ENCODE results near the gene SCGB1D4. TPM values are rescaled to one million over a fixed set of nuclear protein-coding genes. Genes with fewer than 3 reads are reported as not detected.

SCGB1D4 gene
- total RNA-seq, 1 experiment from 2014 or later: not detected

- TF ChIP-seq, protein P1, sequence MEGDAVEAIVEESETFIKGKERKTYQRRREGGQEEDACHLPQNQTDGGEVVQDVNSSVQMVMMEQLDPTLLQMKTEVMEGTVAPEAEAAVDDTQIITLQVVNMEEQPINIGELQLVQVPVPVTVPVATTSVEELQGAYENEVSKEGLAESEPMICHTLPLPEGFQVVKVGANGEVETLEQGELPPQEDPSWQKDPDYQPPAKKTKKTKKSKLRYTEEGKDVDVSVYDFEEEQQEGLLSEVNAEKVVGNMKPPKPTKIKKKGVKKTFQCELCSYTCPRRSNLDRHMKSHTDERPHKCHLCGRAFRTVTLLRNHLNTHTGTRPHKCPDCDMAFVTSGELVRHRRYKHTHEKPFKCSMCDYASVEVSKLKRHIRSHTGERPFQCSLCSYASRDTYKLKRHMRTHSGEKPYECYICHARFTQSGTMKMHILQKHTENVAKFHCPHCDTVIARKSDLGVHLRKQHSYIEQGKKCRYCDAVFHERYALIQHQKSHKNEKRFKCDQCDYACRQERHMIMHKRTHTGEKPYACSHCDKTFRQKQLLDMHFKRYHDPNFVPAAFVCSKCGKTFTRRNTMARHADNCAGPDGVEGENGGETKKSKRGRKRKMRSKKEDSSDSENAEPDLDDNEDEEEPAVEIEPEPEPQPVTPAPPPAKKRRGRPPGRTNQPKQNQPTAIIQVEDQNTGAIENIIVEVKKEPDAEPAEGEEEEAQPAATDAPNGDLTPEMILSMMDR (conservative IDR thresholded peaks at IDR 0.05): no peak
- Histone ChIP-seq H4K20me1 (ENCODE audit: control insufficient read depth, insufficient read depth, insufficient read length) (no peaks in the 10 kb centered on the region), H3K27ac (ENCODE audit: insufficient read length, low read depth, low read length) (no peak overlapping the region), H3K9me3 (ENCODE audit: control insufficient read depth, low read depth, low read length) (no peaks in the 10 kb centered on the region), H3K23ac (ENCODE audit: insufficient read length, low read depth, low read length) (no peak overlapping the region), H2BK5ac (ENCODE audit: insufficient read length, low read length) (no peak overlapping the region), H2AFZ (ENCODE audit: low read length) (no peak overlapping the region), H2BK12ac (ENCODE audit: insufficient read length, low read depth, low read length) (no peak overlapping the region), H3K79me1 (ENCODE audit: insufficient read depth, low read depth, low read length, poor library complexity, severe bottlenecking) (no peaks in the 10 kb centered on the region), H2BK120ac (ENCODE audit: low read depth, low read length, poor library complexity, severe bottlenecking) (no peak overlapping the region), H3K79me2 (ENCODE audit: insufficient read depth, low read length) (no peaks in the 10 kb centered on the region), H2AK5ac (ENCODE audit: insufficient read length, low read length) (no peak overlapping the region), H3K56ac (ENCODE audit: insufficient read length, low read depth, low read length) (no peak overlapping the region), H3K4me1 (ENCODE audit: insufficient read depth, low read length) (no peaks in the 10 kb centered on the region), H4K8ac (replicated peaks; ENCODE audit: insufficient read length, low read depth, low read length) (no peak overlapping the region), H3K23me2 (ENCODE audit: insufficient read length, low read depth, low read length, poor library complexity, severe bottlenecking) (peaks cover 2% of the 10 kb centered on the region), H3K9ac (ENCODE audit: extremely low read depth, insufficient read length, low read length) (no peak overlapping the region), H3K14ac (ENCODE audit: insufficient read depth, low read length) (no peak overlapping the region), H4K5ac (ENCODE audit: insufficient read length, low read depth, low read length) (no peak overlapping the region), H3K27me3 (ENCODE audit: insufficient read depth, low read length) (no peaks in the 10 kb centered on the region; the same call in 1 of the 2 replicates), H3K18ac (ENCODE audit: insufficient read length, low read depth, low read length) (no peak overlapping the region), H3K4ac (ENCODE audit: low read depth, low read length) (no peak overlapping the region), H3T11ph (ENCODE audit: low read length) (no peak overlapping the region), H4K91ac (ENCODE audit: insufficient read length, low read depth, low read length) (no peak overlapping the region), H3K4me2 (ENCODE audit: insufficient read depth, insufficient read length, low read length) (no peak overlapping the region), H2BK20ac (ENCODE audit: low read depth, low read length, poor library complexity, severe bottlenecking) (no peak overlapping the region), H2BK15ac (ENCODE audit: low read depth, low read length) (no peak overlapping the region)
- H3K9me3 Mint-ChIP-seq: peaks cover 6 to 15% of the 10 kb centered on the region in 2 experiments
- H3K36me3 Mint-ChIP-seq (ENCODE audit: insufficient read depth in 1 of 3, low read depth in 3 of 3): no peaks in the 10 kb centered on the region; a peak in 1 of 7 replicates
- H3K4me3 Mint-ChIP-seq: no peak overlapping the region
- no CpG with 5 or more reads among the region's 5 CpGs for WGBS (ENCODE audit: extremely low coverage, insufficient read length, low lambda C conversion rate)
- H3K27ac Mint-ChIP-seq: no peak overlapping the region
- no peak for DNase-seq
- H3K4me1 Mint-ChIP-seq: no peaks in the 10 kb centered on the region
- H3K27me3 Mint-ChIP-seq (ENCODE audit: low read depth): peaks cover 6% of the 10 kb centered on the region
These were observed 25.6 kb downstream of the SCGB1D4 start for GRCh38 chr11:62273284-62273683.

All from H9 (cell line).